ENCODE measurements around the gene ATP8B2. TPM values are rescaled to one million over a fixed set of nuclear protein-coding genes. Genes with fewer than 3 reads are reported as not detected.

The ATP8B2 gene
- polyA plus RNA-seq, 1 of the 3 experiments (the other 2 are of a cell fraction) = 50.7 TPM

GRCh38 chr1:154352581-154353459 lies 27.5 kb downstream of the ATP8B2 start:
- peaks cover 7 to 10% of the 10 kb centered on the region in 2 experiments; a peak in 1 of 4 replicates for H3K4me1 ChIP-seq (ENCODE audit: control insufficient read depth in 1 of 2, insufficient read depth in 2 of 2, low read depth in 1 of 2, low read length in 1 of 2)
- H3K9me2 ChIP-seq = no peaks in the 10 kb centered on the region
- peaks cover 5% of the 10 kb centered on the region for H3F3A ChIP-seq (replicated peaks; ENCODE audit: insufficient read depth)
- 26% methylated on average over 33 of the region's 41 CpGs for WGBS (ENCODE audit: low lambda C conversion rate)
- H3K79me2 ChIP-seq (ENCODE audit: insufficient read depth) = no peaks in the 10 kb centered on the region
- H3K4me2 ChIP-seq = peak overlapping the region; percentile 70
- no peaks in the 10 kb centered on the region for H3K27me3 ChIP-seq (ENCODE audit: insufficient read depth)
- H3K4me3 ChIP-seq (ENCODE audit: low read depth in 2 of 2, low read length in 1 of 2) = peak overlapping the region; percentile 35 to 39
- no peaks in the 10 kb centered on the region for H4K20me1 ChIP-seq (ENCODE audit: insufficient read depth)
- no peak overlapping the region for H3K9ac ChIP-seq
- ChIA-PET POLR2A (interaction anchor here (0.7 kb wide), 1 partner anchor 23 kb away, joined by 3 read pairs; no protein-coding TSS in a partner anchor), CTCF (interaction anchor here (1.0 to 6.9 kb wide), 6 partner anchors 8 to 28 kb away, joined by 3 to 53 read pairs (median 4); partner anchors contain the start of gene ATP8B2)
- H3K9me3 ChIP-seq = no peaks in the 10 kb centered on the region
- DNase-seq = peak; percentile 63
- peaks cover 0 to 19% of the 10 kb centered on the region in 2 experiments for H3K36me3 ChIP-seq (replicated peaks in 1 of 2; ENCODE audit: control insufficient read depth in 1 of 2, insufficient read depth in 2 of 2, low read length in 1 of 2)
- no peak for TF ChIP-seq MEF2A (IDR thresholded peaks at IDR 0.05; ENCODE audit: borderline replicate concordance, low read depth)
- TF ChIP-seq SIN3A (IDR thresholded peaks at IDR 0.05; ENCODE audit: borderline replicate concordance, low read depth, low read length) = no peak
- TF ChIP-seq GABPA (IDR thresholded peaks at IDR 0.05; ENCODE audit: low read depth) = no peak
- TF ChIP-seq CHD2 (IDR thresholded peaks at IDR 0.05; ENCODE audit: low read length, partially characterized antibody) = no peak
- TF ChIP-seq SMC3 (IDR thresholded peaks at IDR 0.05; ENCODE audit: low read depth, low read length) = no peak
- TF ChIP-seq MAX (IDR thresholded peaks at IDR 0.05; ENCODE audit: low read depth) = no peak
- TF ChIP-seq FOSL2 (IDR thresholded peaks at IDR 0.05; ENCODE audit: borderline replicate concordance, low read depth) = no peak
- no peak for TF ChIP-seq FOXM1 (IDR thresholded peaks at IDR 0.05; ENCODE audit: low read depth)
- H3K27ac ChIP-seq (ENCODE audit: low read depth in 2 of 2, low read length in 1 of 2) = no peak overlapping the region
- H2AFZ ChIP-seq (ENCODE audit: low read depth) = peak overlapping the region; percentile 86

GRCh38 chr1:154353460-154353904 lies 28.2 kb downstream of the ATP8B2 start:
- no peak for DNase-seq
- H3F3A ChIP-seq (replicated peaks; ENCODE audit: insufficient read depth) = peaks cover 5% of the 10 kb centered on the region
- 43% methylated on average over 1 of the region's 1 CpG for WGBS (ENCODE audit: low lambda C conversion rate)
- H3K27ac ChIP-seq (ENCODE audit: low read depth in 2 of 2, low read length in 1 of 2) = no peak overlapping the region
- no peak for TF ChIP-seq GABPA (IDR thresholded peaks at IDR 0.05; ENCODE audit: low read depth)
- no peak for TF ChIP-seq SIN3A (IDR thresholded peaks at IDR 0.05; ENCODE audit: borderline replicate concordance, low read depth, low read length)
- no peak for TF ChIP-seq RXRA (IDR thresholded peaks at IDR 0.05; ENCODE audit: borderline replicate concordance, low read depth)
- no peak for TF ChIP-seq ZBTB33 (IDR thresholded peaks at IDR 0.05; ENCODE audit: borderline replicate concordance, low read depth)
- TF ChIP-seq USF2 (IDR thresholded peaks at IDR 0.05; ENCODE audit: borderline replicate concordance, low read depth, low read length) = no peak
- TF ChIP-seq CTCF (IDR thresholded peaks at IDR 0.05) = peak; percentile 44
- POLR2A ChIA-PET = no interaction called here
- no peak overlapping the region for H3K9ac ChIP-seq
- CTCF ChIA-PET = interaction anchor here (0.7 to 6.9 kb wide), 10 partner anchors 9 to 858 kb away, joined by 3 to 53 read pairs (median 3); partner anchors contain the start of gene ATP8B2
- H3K79me2 ChIP-seq (ENCODE audit: insufficient read depth) = no peaks in the 10 kb centered on the region
- no peak overlapping the region for H2AFZ ChIP-seq (ENCODE audit: low read depth)
- H4K20me1 ChIP-seq (ENCODE audit: insufficient read depth) = no peaks in the 10 kb centered on the region
- H3K9me3 ChIP-seq = no peaks in the 10 kb centered on the region
- no peaks in the 10 kb centered on the region for H3K27me3 ChIP-seq (ENCODE audit: insufficient read depth)
- H3K4me1 ChIP-seq (ENCODE audit: control insufficient read depth in 1 of 2, insufficient read depth in 2 of 2, low read depth in 1 of 2, low read length in 1 of 2) = peaks cover 7 to 10% of the 10 kb centered on the region in 2 experiments; a peak in 1 of 4 replicates
- H3K36me3 ChIP-seq (replicated peaks in 1 of 2; ENCODE audit: control insufficient read depth in 1 of 2, insufficient read depth in 2 of 2, low read length in 1 of 2) = peaks cover 0 to 13% of the 10 kb centered on the region in 2 experiments
- H3K9me2 ChIP-seq = no peaks in the 10 kb centered on the region
- no peak overlapping the region for H3K4me3 ChIP-seq (ENCODE audit: low read depth in 2 of 2, low read length in 1 of 2)
- peak overlapping the region; percentile 70; the same call in 1 of the 2 replicates for H3K4me2 ChIP-seq
